SK-N-SH treated with all-trans-retinoic acid at 6 μM for 48 hours (cell line): ENCODE data around the gene ATP2A2.

Experiments
- BACH2 ChIP-seq: fragments of 250-450 bp; sonication (Bioruptor Pico); IDR thresholded peaks from 2 replicates; pipeline ENCODE4 v1.9.0; 2021; ENCODE audit warnings: mild to moderate bottlenecking, borderline replicate concordance
- GLIS3 ChIP-seq: fragments of 250-450 bp; sonication (Bioruptor Pico); IDR thresholded peaks from 2 replicates; pipeline ENCODE4 v1.5.0; 2020; ENCODE audit warnings: mild to moderate bottlenecking, moderate library complexity
- ZC3H10 ChIP-seq: fragments of 250-450 bp; sonication (Bioruptor Pico); IDR thresholded peaks from 2 replicates; pipeline ENCODE4 v1.5.1; 2021; ENCODE audit warnings: mild to moderate bottlenecking, moderate library complexity
- ZFP3 ChIP-seq: fragments of 250-450 bp; sonication (Bioruptor Pico); IDR thresholded peaks from 2 replicates; pipeline ENCODE4 v1.5.0; 2020; ENCODE audit warnings: mild to moderate bottlenecking, moderate library complexity
- ZFP30 ChIP-seq: fragments of 450-650 bp; formaldehyde crosslinking; IDR thresholded peaks from 2 replicates; pipeline ENCODE4 v1.5.0; 2022; ENCODE audit warnings: mild to moderate bottlenecking, moderate library complexity
- ZNF70 ChIP-seq: fragments of 450-650 bp; formaldehyde crosslinking; IDR thresholded peaks from 2 replicates; pipeline ENCODE4 v1.5.0; 2020; ENCODE audit warnings: mild to moderate bottlenecking, moderate library complexity
- TF ChIP-seq, protein P1 (sequence below): fragments of 250-450 bp; sonication (Bioruptor Pico); IDR thresholded peaks from 2 replicates; pipeline ENCODE4 v1.8.0; 2020; ENCODE audit warnings: mild to moderate bottlenecking, moderate library complexity, borderline replicate concordance
- TF ChIP-seq, protein P2 (sequence below): fragments of 250-450 bp; sonication (Bioruptor Pico); IDR thresholded peaks from 2 replicates; pipeline ENCODE4 v1.5.0; 2020; ENCODE audit warnings: mild to moderate bottlenecking, moderate library complexity

GRCh38 chr12:110371408-110372055 is 90.5 kb downstream of the ATP2A2 start:
- no peak for TF ChIP-seq ZNF70 (CRISPR knock-in tag)
- no peak for TF ChIP-seq BACH2 (CRISPR knock-in tag)
- TF ChIP-seq ZFP30, result no peak
- TF ChIP-seq, protein P1, sequence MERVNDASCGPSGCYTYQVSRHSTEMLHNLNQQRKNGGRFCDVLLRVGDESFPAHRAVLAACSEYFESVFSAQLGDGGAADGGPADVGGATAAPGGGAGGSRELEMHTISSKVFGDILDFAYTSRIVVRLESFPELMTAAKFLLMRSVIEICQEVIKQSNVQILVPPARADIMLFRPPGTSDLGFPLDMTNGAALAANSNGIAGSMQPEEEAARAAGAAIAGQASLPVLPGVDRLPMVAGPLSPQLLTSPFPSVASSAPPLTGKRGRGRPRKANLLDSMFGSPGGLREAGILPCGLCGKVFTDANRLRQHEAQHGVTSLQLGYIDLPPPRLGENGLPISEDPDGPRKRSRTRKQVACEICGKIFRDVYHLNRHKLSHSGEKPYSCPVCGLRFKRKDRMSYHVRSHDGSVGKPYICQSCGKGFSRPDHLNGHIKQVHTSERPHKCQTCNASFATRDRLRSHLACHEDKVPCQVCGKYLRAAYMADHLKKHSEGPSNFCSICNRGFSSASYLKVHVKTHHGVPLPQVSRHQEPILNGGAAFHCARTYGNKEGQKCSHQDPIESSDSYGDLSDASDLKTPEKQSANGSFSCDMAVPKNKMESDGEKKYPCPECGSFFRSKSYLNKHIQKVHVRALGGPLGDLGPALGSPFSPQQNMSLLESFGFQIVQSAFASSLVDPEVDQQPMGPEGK (CRISPR knock-in tag), result no peak
- no peak for TF ChIP-seq ZC3H10
- TF ChIP-seq, protein P2, sequence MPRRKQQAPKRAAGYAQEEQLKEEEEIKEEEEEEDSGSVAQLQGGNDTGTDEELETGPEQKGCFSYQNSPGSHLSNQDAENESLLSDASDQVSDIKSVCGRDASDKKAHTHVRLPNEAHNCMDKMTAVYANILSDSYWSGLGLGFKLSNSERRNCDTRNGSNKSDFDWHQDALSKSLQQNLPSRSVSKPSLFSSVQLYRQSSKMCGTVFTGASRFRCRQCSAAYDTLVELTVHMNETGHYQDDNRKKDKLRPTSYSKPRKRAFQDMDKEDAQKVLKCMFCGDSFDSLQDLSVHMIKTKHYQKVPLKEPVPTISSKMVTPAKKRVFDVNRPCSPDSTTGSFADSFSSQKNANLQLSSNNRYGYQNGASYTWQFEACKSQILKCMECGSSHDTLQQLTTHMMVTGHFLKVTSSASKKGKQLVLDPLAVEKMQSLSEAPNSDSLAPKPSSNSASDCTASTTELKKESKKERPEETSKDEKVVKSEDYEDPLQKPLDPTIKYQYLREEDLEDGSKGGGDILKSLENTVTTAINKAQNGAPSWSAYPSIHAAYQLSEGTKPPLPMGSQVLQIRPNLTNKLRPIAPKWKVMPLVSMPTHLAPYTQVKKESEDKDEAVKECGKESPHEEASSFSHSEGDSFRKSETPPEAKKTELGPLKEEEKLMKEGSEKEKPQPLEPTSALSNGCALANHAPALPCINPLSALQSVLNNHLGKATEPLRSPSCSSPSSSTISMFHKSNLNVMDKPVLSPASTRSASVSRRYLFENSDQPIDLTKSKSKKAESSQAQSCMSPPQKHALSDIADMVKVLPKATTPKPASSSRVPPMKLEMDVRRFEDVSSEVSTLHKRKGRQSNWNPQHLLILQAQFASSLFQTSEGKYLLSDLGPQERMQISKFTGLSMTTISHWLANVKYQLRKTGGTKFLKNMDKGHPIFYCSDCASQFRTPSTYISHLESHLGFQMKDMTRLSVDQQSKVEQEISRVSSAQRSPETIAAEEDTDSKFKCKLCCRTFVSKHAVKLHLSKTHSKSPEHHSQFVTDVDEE (CRISPR knock-in tag), result no peak
- TF ChIP-seq GLIS3 (CRISPR knock-in tag), result no peak
- no peak for TF ChIP-seq ZFP3 (CRISPR knock-in tag)
